Measurements from ENCODE around the gene NHS.

DNA sequence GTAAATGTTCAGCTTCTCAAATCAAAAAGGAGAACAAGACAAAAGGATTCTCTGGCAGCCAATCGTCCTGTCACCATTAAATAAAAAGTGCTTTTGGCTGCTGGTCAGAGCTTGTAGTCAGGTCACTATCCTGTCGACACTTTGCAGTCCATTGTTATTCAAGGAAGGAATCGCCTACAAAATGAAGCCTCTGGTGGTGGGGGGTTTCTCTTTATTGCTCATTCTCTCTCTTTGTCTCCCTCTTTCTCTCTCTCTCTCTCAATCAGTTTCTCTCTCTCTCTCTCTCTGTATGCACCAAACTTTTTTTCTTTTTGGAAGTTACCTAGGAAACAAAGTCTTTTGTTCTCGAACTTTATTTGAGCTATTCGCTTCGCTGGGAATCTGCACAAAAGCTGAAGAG is 344.7 kb downstream of the NHS start:
- no peak for TF ChIP-seq POLR2AphosphoS5 (IDR thresholded peaks at IDR 0.05; ENCODE audit: low read depth, low read length)
- no peak for TF ChIP-seq SP1 (IDR thresholded peaks at IDR 0.05)
- TF ChIP-seq SP1 (CRISPR knock-in tag; IDR thresholded peaks at IDR 0.05), result no peak
- TF ChIP-seq CHD2 (IDR thresholded peaks at IDR 0.05; ENCODE audit: low read depth, low read length), result no peak
- TF ChIP-seq JUND (CRISPR knock-in tag; IDR thresholded peaks at IDR 0.05), result no peak
- no peak for TF ChIP-seq SP4 (CRISPR knock-in tag; IDR thresholded peaks at IDR 0.05)
